ENCODE data around the gene P3H1.
A peak's percentile ranks its signal among the peaks of the same experiment; 100 is the strongest.
"Not testable (repeated sequence)": the region's sequence is repeated elsewhere in the genome, so short reads cannot be mapped to it uniquely, and the experiment has no call there.

P3H1 gene

GRCh38 chr1:42766741-42767509 lies at the start of gene P3H1, which contains the start of gene C1orf50:
TSS of gene P3H1 (minus strand) at chr1:42767028. CDS start at chr1:42766971, 57 bp downstream.
TSS of gene C1orf50 (plus strand) at chr1:42767249. CDS start at chr1:42767312, 63 bp downstream.
- peak; percentile 99 for DNase-seq (ENCODE audit: low spot score)

- no peak for DNase-seq (ENCODE audit: low spot score)
These were observed 49.2 kb upstream of the P3H1 start for GRCh38 chr1:42815941-42816584.

- DNase-seq (ENCODE audit: low spot score) = not testable (repeated sequence)
These were observed 48.0 kb upstream of the P3H1 start for GRCh38 chr1:42814815-42815214.

GRCh38 chr1:42807056-42807668 lies 40.3 kb upstream of the P3H1 start:
- no peak for DNase-seq (ENCODE audit: low spot score)

- no peak for DNase-seq (ENCODE audit: low spot score)
These were observed 39.8 kb upstream of the P3H1 start for GRCh38 chr1:42806593-42806992.

GRCh38 chr1:42806171-42806570 lies 39.3 kb upstream of the P3H1 start:
- DNase-seq (ENCODE audit: low spot score) = no peak

- no peak for DNase-seq (ENCODE audit: low spot score)
These were observed 35.1 kb upstream of the P3H1 start for GRCh38 chr1:42801832-42802473.

GRCh38 chr1:42797979-42798378 lies 31.2 kb upstream of the P3H1 start:
- DNase-seq (ENCODE audit: low spot score) = no peak

GRCh38 chr1:42797414-42797813 lies 30.6 kb upstream of the P3H1 start:
- DNase-seq (ENCODE audit: low spot score) = no peak

GRCh38 chr1:42793824-42794223 lies 27.0 kb upstream of the P3H1 start:
- no peak for DNase-seq (ENCODE audit: low spot score)

GRCh38 chr1:42788021-42788420 lies 21.2 kb upstream of the P3H1 start:
- DNase-seq (ENCODE audit: low spot score) = no peak

GRCh38 chr1:42786097-42786496 lies 19.3 kb upstream of the P3H1 start:
- no peak for DNase-seq (ENCODE audit: low spot score)

- no peak for DNase-seq (ENCODE audit: low spot score)
These were observed 18.3 kb upstream of the P3H1 start, which contains the start of gene TMEM269 for GRCh38 chr1:42784946-42785693. TSS of gene TMEM269 (plus strand) at chr1:42784991. CDS start at chr1:42789894, 4,903 bp downstream.

GRCh38 chr1:42784547-42784945 lies 17.7 kb upstream of the P3H1 start:
- DNase-seq (ENCODE audit: low spot score) = no peak

- no peak for DNase-seq (ENCODE audit: low spot score)
These were observed 16.3 kb upstream of the P3H1 start for GRCh38 chr1:42783092-42783491.

GRCh38 chr1:42780176-42780575 lies 13.3 kb upstream of the P3H1 start:
- DNase-seq (ENCODE audit: low spot score) = no peak

GRCh38 chr1:42779725-42780124 lies 12.9 kb upstream of the P3H1 start:
- no peak for DNase-seq (ENCODE audit: low spot score)

- no peak for DNase-seq (ENCODE audit: low spot score)
These were observed 11.0 kb upstream of the P3H1 start for GRCh38 chr1:42777852-42778251.

GRCh38 chr1:42776502-42776901 lies 9.7 kb upstream of the P3H1 start:
- DNase-seq (ENCODE audit: low spot score) = no peak

- no peak for DNase-seq (ENCODE audit: low spot score)
These were observed 8.2 kb upstream of the P3H1 start for GRCh38 chr1:42774928-42775526.

- no peak for DNase-seq (ENCODE audit: low spot score)
These were observed 6.6 kb upstream of the P3H1 start for GRCh38 chr1:42773420-42773819.

Measured in left forelimb (tissue), 1 donor.